Esophagus (tissue), 2 donors: Measurements from ENCODE around the gene PAX8. TPM values are rescaled to one million over a fixed set of nuclear protein-coding genes. Genes with fewer than 3 reads are reported as not detected.

Experiments used
- H3K27ac ChIP-seq, 2 donors: one replicate each; pipeline ENCODE4 v1.5.1; 2013; ENCODE audit warnings: low read depth in 2 of 2, mild to moderate bottlenecking in 2 of 2, inconsistent platforms in 1 of 2, low read length in 1 of 2, moderate library complexity in 1 of 2
- H3K27me3 ChIP-seq, 2 donors: one replicate each; pipeline ENCODE4 v1.6.1; 2013; ENCODE audit warnings: low read length in 2 of 2, control low read depth in 1 of 2, mild to moderate bottlenecking in 1 of 2; ENCODE audit not compliant: insufficient read depth in 2 of 2, control insufficient read depth in 1 of 2
- H3K36me3 ChIP-seq, 2 donors: one replicate each; pipeline ENCODE4 v1.6.1; 2013; ENCODE audit warnings: low read length in 1 of 2; ENCODE audit not compliant: control insufficient read depth in 2 of 2, insufficient read depth in 2 of 2
- H3K4me1 ChIP-seq, 2 donors: one replicate each; pipeline ENCODE4 v1.6.1; 2013; ENCODE audit warnings: low read length in 1 of 2; ENCODE audit not compliant: control insufficient read depth in 2 of 2, insufficient read depth in 2 of 2
- H3K4me3 ChIP-seq, 2 donors: one replicate each; pipeline ENCODE4 v1.5.1; 2013; ENCODE audit warnings: low read length in 2 of 2, mild to moderate bottlenecking in 2 of 2, low read depth in 1 of 2, moderate library complexity in 1 of 2
- H3K9me3 ChIP-seq, 2 donors: one replicate each; pipeline ENCODE4 v1.6.1; 2013; ENCODE audit warnings: mild to moderate bottlenecking in 2 of 2, low read depth in 1 of 2, low read length in 1 of 2, moderate library complexity in 1 of 2; ENCODE audit not compliant: control insufficient read depth in 2 of 2, insufficient read depth in 1 of 2
- WGBS, 2 donors: extraction: QIAGEN DNeasy Blood & Tissue Kit; methylation state at CpG; one replicate each; pipeline ENCODE4 v1.1.7; 2013; 5-methylcytosine and 5-hydroxymethylcytosine counted together
- polyA plus RNA-seq, 2 donors: library from polyadenylated mRNA; stranded (reverse); fragments of 200-250 nt; gene quantifications; one replicate each; pipeline ENCODE4 v1.2.3, GENCODE V29; 2013
- donor health status: healthy with polysubstance abuse.
- donor health status: Bipolar disorder and iron deficiency.

Gene PAX8
- polyA plus RNA-seq, 2 donors = 0.28 to 4.0 TPM

DNA sequence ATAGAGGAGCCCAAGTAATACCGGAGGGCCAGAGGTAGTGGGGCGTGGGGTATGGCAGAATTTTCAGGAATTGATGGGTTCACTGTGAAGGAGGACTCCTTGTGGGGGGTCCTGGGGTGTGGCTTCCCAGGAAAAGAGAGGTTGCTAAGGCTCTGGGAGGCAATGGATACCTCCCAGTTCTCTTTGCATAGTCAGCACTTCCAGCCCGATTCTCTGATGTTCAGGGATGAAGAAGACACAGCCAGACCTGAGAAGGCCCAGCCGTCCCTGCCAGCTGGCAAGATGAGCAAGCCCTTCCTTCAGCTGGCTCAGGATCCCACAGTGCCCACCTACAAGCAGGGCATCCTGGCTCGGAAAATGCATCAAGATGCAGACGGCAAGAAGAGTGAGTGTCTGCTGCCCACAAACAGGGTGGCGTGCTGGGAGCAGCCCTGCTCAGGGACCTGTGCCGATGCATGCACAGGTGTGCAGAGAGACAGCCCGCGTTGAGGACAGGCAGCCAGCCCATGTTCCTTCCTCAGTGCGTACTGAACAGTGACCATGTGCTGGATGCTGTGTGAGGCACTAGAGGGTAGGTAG is 82.7 kb downstream of the PAX8 start:
- H3K36me3 ChIP-seq = peaks cover 3 to 36% of the 10 kb centered on the region in 2 donors
- no peak overlapping the region for H3K4me3 ChIP-seq
- WGBS, 2 donors = 87 to 92% methylated on average over 11 of the region's 11 CpGs
- H3K27me3 ChIP-seq = no peaks in the 10 kb centered on the region
- H3K27ac ChIP-seq = no peak overlapping the region
- H3K9me3 ChIP-seq = no peaks in the 10 kb centered on the region
- H3K4me1 ChIP-seq = peaks cover 4 to 8% of the 10 kb centered on the region in 2 donors

DNA sequence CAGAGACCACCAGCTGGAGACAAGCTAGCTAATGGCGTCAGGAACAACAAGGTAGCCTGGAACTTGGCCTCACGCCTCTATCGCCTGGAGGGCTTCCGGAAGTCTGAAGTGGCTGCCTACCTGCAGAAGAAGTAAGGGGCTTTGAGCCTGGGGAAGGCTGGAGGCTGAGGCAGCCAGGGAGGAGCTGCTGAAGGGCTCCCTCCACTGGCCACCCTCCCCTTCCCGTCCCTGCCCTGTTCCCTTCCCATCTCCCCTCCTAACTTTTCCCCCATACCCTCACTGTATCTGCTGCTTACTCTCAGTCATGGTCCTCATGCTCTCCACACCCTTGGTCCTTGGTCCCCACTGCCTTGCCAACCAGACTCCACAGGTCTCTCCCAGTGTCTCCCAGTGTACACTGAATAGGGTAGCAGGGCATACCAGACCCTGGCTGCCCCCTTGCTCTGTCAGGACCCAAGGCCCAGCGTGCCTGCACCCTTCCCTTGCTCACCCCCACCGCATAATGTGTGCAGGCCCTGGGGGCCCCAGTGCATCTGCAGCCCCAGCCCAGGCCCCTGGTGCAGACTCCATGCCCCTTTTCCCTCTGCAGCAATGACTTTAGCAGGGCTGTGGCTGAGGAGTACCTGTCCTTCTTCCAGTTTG is 86.1 kb downstream of the PAX8 start:
- peaks cover 0 to 4% of the 10 kb centered on the region in 2 donors for H3K4me1 ChIP-seq
- H3K27me3 ChIP-seq = no peaks in the 10 kb centered on the region
- H3K27ac ChIP-seq = no peak overlapping the region
- no peaks in the 10 kb centered on the region for H3K9me3 ChIP-seq
- H3K4me3 ChIP-seq = no peak overlapping the region
- WGBS, 2 donors = 84 to 91% methylated on average over 7 of the region's 7 CpGs
- peaks cover 3 to 30% of the 10 kb centered on the region in 2 donors for H3K36me3 ChIP-seq

DNA sequence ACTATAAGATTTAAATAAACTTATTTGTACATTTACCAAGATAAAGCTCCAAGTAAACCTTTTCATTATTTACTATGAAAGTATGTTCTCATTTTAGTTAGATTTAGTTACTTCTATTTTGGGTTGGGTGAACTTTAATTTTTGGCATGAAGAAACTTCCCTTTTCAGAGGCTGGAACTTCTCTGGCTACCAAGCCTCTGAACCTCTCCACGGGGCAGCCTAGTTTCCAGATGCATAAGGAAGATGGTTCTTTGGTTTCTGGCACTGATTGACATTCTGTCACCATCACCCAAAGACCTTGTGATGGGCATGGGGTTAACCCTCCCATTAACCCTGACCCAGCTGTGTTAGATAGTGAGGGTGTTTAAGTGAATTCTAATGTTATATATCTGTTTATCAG is 87.8 kb downstream of the PAX8 start:
- 67 to 69% methylated on average over 1 of the region's 1 CpG for WGBS, 2 donors
- Histone ChIP-seq H3K27me3 (no peaks in the 10 kb centered on the region), H3K4me1 (peaks cover 0 to 4% of the 10 kb centered on the region in 2 donors), H3K36me3 (peaks cover 3 to 17% of the 10 kb centered on the region in 2 donors), H3K27ac (no peak overlapping the region), H3K9me3 (no peaks in the 10 kb centered on the region), H3K4me3 (no peak overlapping the region)

DNA sequence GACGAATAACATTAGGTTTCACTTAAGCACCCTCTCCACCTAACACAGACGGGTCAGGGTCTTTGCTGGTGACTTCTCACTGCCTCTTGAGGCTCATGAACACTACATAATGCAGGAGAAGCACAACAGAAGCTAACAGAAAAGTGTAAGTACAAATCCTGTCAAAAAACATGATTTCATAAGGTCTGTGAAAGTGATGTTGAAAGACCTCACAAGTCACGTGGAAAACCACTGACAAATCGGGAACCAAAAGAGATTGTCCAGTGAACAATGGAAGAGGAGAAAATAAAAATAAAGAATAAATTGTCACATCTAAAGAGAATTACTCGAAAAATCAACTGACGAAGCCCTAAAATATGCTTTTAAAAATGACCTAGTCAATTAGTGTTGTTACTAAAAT is 91.0 kb downstream of the PAX8 start:
- H3K27ac ChIP-seq = no peak overlapping the region
- peaks cover 0 to 8% of the 10 kb centered on the region in 2 donors for H3K36me3 ChIP-seq
- peaks cover 0 to 1% of the 10 kb centered on the region in 2 donors for H3K4me1 ChIP-seq
- no peaks in the 10 kb centered on the region for H3K9me3 ChIP-seq
- no peaks in the 10 kb centered on the region for H3K27me3 ChIP-seq
- no peak overlapping the region for H3K4me3 ChIP-seq
- 84 to 85% methylated on average over 6 of the region's 6 CpGs for WGBS, 2 donors

DNA sequence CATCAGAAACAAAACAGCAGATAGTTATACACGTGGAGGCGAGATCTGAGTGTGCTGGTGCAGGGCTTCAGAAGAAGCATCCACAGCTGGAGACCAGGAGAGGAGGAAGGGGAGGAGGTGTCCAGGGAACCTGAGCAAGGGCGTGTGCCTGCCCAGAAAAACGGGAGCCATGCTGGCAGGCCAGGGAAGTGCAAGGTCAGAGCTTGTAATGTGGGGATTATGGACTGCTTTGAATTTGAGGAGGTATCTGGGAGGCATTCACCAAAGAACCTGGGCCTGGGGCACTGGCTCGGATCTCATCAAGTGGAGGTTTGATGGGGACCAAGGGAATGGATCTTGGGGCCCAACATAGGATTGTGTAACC is 92.3 kb downstream of the PAX8 start:
- H3K36me3 ChIP-seq = peaks cover 0 to 7% of the 10 kb centered on the region in 2 donors
- WGBS, 2 donors = 84 to 86% methylated on average over 5 of the region's 5 CpGs
- no peaks in the 10 kb centered on the region for H3K27me3 ChIP-seq
- H3K27ac ChIP-seq = no peak overlapping the region
- peaks cover 0 to 3% of the 10 kb centered on the region in 2 donors for H3K4me1 ChIP-seq
- no peaks in the 10 kb centered on the region for H3K9me3 ChIP-seq
- H3K4me3 ChIP-seq = no peak overlapping the region

DNA sequence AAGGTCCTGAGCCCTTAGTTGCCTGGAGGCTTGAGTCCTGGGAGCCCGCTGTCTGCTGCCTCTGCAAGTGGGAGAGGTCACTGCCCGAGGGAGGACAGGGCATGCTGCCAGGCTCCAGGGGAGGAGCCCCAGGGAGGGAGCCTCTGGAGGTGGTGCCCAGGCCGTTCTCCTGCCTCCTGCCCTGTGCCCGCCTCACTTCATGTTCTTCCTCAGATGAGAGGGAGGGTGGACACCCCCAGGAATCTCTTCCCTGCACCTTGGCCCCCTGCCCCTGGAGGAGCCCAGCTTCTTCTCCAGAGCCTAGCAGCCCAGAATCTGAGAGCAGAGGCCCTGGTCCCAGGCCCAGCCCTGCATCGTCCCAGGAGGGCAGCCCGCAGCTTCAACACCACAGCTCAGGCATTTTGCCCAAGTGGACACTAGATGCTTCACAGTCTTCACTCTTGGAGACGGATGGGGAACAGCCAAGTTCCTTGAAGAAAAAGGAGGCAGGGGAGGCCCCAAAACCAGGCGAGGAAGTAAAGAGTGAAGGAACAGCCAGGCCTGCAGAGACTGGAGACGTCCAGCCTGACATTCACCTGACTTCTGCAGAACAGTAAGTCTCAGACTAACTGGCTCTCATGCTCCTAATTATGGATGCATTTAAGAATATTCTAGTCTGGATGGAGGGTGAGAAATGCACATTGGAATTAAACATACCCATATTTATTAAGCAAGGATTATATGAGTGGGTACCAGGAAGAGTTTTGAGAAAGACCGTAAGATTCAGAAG is 92.9 kb downstream of the PAX8 start:
- H3K27ac ChIP-seq = no peak overlapping the region
- H3K36me3 ChIP-seq = peaks cover 0 to 7% of the 10 kb centered on the region in 2 donors
- peaks cover 0 to 6% of the 10 kb centered on the region in 2 donors for H3K4me1 ChIP-seq
- H3K9me3 ChIP-seq = no peaks in the 10 kb centered on the region
- 72 to 76% methylated on average over 10 of the region's 10 CpGs for whole genome bisulfite sequencing, 2 donors
- H3K27me3 ChIP-seq = no peaks in the 10 kb centered on the region
- no peak overlapping the region for H3K4me3 ChIP-seq

DNA sequence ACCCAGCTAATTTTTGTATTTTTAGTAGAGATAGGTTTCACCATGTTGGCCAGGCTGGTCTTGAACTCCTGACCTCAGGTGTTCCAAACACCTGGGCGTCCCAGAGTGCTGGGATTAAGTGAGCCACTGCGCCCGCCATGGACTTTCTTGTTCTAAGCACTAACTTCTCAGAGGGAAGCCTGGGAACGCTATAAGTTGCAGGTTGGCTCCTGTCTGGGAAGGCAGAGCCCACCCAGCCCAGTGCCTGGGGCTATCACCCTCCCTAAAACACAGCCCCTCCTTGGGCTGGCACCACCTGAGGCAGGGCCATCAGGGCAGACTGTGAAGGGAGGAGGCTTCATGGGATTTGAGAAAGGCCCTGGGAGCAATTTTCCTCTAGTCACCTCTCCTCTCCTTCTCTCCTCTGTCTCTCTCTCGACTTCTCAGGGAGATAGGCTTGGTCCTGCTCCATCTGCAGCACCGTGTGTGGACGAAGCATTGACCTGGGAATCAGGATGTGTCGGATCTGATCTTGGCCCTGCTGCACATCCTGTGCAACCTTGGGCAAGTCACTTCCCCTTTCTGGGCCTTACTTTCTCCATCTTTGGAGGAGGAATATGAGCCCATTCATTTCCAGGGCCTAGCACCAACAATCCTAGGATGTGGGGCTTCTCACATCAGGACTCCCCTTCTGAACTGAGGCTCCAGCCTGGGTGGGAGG is 94.0 kb downstream of the PAX8 start:
- H3K4me3 ChIP-seq = no peak overlapping the region
- no peaks in the 10 kb centered on the region for H3K9me3 ChIP-seq
- no peak overlapping the region for H3K27ac ChIP-seq
- peaks cover 0 to 7% of the 10 kb centered on the region in 2 donors for H3K36me3 ChIP-seq
- WGBS, 2 donors = 87 to 89% methylated on average over 8 of the region's 8 CpGs
- H3K4me1 ChIP-seq = peaks cover 0 to 11% of the 10 kb centered on the region in 2 donors
- H3K27me3 ChIP-seq = no peaks in the 10 kb centered on the region

DNA sequence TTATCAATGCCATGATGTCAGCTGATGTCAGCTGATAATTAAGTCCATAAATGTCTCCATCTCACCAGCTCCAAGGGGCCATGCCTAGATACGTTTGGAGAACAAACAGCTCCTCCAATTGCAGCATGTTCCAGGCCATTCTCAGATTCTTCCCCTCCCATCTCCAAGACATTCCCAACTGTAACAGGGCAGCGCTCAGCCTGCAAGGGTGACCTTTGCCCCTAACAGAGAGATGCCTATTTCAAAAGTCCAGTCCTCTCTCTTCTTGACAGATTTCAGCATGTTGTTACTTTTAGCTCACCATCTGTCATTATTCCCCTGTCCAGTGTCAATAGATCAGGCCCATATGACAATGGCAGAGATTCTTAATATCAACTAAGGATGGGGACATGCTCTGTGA is 95.0 kb downstream of the PAX8 start:
- H3K27me3 ChIP-seq = no peaks in the 10 kb centered on the region
- H3K4me3 ChIP-seq = no peak overlapping the region
- H3K9me3 ChIP-seq = no peaks in the 10 kb centered on the region
- 83 to 89% methylated on average over 2 of the region's 2 CpGs for WGBS, 2 donors
- H3K27ac ChIP-seq = no peak overlapping the region
- H3K4me1 ChIP-seq = peaks cover 0 to 16% of the 10 kb centered on the region in 2 donors
- H3K36me3 ChIP-seq = peaks cover 0 to 7% of the 10 kb centered on the region in 2 donors

DNA sequence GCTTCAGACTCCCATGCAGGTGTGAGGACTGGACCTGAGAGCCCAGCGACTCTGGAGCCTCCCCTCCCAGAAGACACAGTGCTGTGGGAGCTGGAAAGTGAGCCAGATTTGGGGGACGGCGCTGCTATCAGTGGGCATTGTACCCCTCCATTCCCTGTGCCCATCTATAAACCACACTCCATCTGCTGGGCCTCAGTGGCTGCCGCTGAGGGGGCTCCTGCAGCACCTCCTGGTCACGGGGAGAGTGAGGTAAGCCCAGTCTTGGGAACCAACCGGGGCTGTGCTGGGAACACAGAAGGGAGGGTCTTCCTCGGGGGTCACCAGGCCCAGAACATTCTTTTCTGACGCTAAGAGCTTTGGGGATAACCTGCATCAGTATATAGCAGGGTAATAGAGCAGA is 95.5 kb downstream of the PAX8 start:
- H3K9me3 ChIP-seq = no peaks in the 10 kb centered on the region
- H3K4me1 ChIP-seq = peaks cover 0 to 16% of the 10 kb centered on the region in 2 donors
- H3K27me3 ChIP-seq = no peaks in the 10 kb centered on the region
- peaks cover 0 to 7% of the 10 kb centered on the region in 2 donors for H3K36me3 ChIP-seq
- no peak overlapping the region for H3K4me3 ChIP-seq
- H3K27ac ChIP-seq = no peak overlapping the region
- WGBS, 2 donors = 93 to 96% methylated on average over 8 of the region's 8 CpGs
